K562 (cell line): ENCODE data around the gene ILF3. TPM values are rescaled to one million over a fixed set of nuclear protein-coding genes. Genes with fewer than 3 reads are reported as not detected.

Source experiments
- ARID1B ChIP-seq: fragments of 450-650 bp; IDR thresholded peaks from 2 replicates; pipeline ENCODE4 v1.6.1; 2016; ENCODE audit warnings: antibody characterized with exemption, mild to moderate bottlenecking, inconsistent platforms
- ARID2 ChIP-seq: fragments of 450-650 bp; IDR thresholded peaks from 2 replicates; pipeline ENCODE4 v1.6.1; 2017; ENCODE audit warnings: antibody characterized with exemption, mild to moderate bottlenecking
- BRF1 ChIP-seq: IDR thresholded peaks from 3 replicates; pipeline ENCODE4 v1.6.1; 2011; ENCODE audit warnings: borderline replicate concordance, mild to moderate bottlenecking; ENCODE audit not compliant: insufficient read length; ENCODE audit errors: extremely low read depth
- ETS2 ChIP-seq: IDR thresholded peaks from 2 replicates; pipeline ENCODE4 v1.6.1; 2016; ENCODE audit warnings: borderline replicate concordance, missing genetic modification characterization, mild to moderate bottlenecking, moderate library complexity, missing compliant biosample characterization; ENCODE audit not compliant: poor library complexity, severe bottlenecking
- FUS ChIP-seq: fragments of 200-400 bp; formaldehyde crosslinking; optimal IDR thresholded peaks from 2 replicates; pipeline ENCODE3; 2017; ENCODE audit warnings: low read depth, low read length
- KDM5B ChIP-seq: fragments of 200-600 bp; sonication (generic); IDR thresholded peaks from 2 replicates; pipeline ENCODE4 v1.6.1; 2012; ENCODE audit warnings: low read depth, mild to moderate bottlenecking, moderate library complexity, low read length, control low read depth, inconsistent platforms; ENCODE audit not compliant: insufficient replicate concordance
- NR2C1 ChIP-seq, 2 experiments: fragments of 450-650 bp; IDR thresholded peaks; 2 replicates each; pipeline ENCODE4 v1.6.1; 2017; ENCODE audit warnings: mild to moderate bottlenecking in 2 of 2, antibody characterized with exemption in 1 of 2, inconsistent platforms in 1 of 2, missing compliant biosample characterization in 1 of 2, missing genetic modification characterization in 1 of 2
- POLR2AphosphoS2 ChIP-seq: IDR thresholded peaks from 2 replicates; pipeline ENCODE4 v1.6.1; 2012; ENCODE audit warnings: low read length, improper control_type of control experiment
- RBM22 ChIP-seq: fragments of 200-400 bp; formaldehyde crosslinking; IDR thresholded peaks from 2 replicates; pipeline ENCODE4 v1.6.1; 2018; ENCODE audit warnings: low read length, low read depth; ENCODE audit not compliant: poor library complexity, severe bottlenecking
- SAFB2 ChIP-seq: fragments of 200-400 bp; formaldehyde crosslinking; IDR thresholded peaks from 2 replicates; pipeline ENCODE4 v1.6.1; 2018; ENCODE audit warnings: borderline replicate concordance, low read length, low read depth, moderate library complexity; ENCODE audit not compliant: severe bottlenecking
- SRF ChIP-seq, 2 experiments: fragments of 250-450, 450-650 bp in 1 of 2; sonication (Bioruptor Pico) in 1 of 2; sonication (generic) in 1 of 2; formaldehyde crosslinking; IDR thresholded peaks; 2 replicates each; pipeline versions ENCODE4 v1.5.0 to v1.5.1; 2020 to 2022; ENCODE audit warnings: mild to moderate bottlenecking in 1 of 2, missing genetic modification reagents in 1 of 2
- SRSF7 ChIP-seq: fragments of 200-400 bp; formaldehyde crosslinking; optimal IDR thresholded peaks from 2 replicates; pipeline ENCODE3; 2017; ENCODE audit warnings: mild to moderate bottlenecking, low read depth, low read length
- TAL1 ChIP-seq: fragments of 450-650 bp; IDR thresholded peaks from 2 replicates; pipeline ENCODE4 v1.6.1; 2016; ENCODE audit warnings: mild to moderate bottlenecking
- YBX1 ChIP-seq: fragments of 450-650 bp; IDR thresholded peaks from 2 replicates; pipeline ENCODE4 v1.7.1; 2016; ENCODE audit warnings: mild to moderate bottlenecking
- ZNF134 ChIP-seq: fragments of 250-450 bp; sonication (Bioruptor Pico); conservative IDR thresholded peaks from 2 replicates; pipeline ENCODE4 v1.4.0; 2020
- ZNF174 ChIP-seq: fragments of 250-450 bp; sonication (Bioruptor Pico); IDR thresholded peaks from 2 replicates; pipeline ENCODE4 v1.4.0; 2020; ENCODE audit warnings: mild to moderate bottlenecking
- ZNF263 ChIP-seq: sonication (generic); formaldehyde crosslinking; IDR thresholded peaks from 2 replicates; pipeline ENCODE4 v1.8.0; 2022; ENCODE audit warnings: mild to moderate bottlenecking, missing genetic modification reagents, borderline replicate concordance
- ZSCAN29 ChIP-seq: fragments of 450-650 bp; IDR thresholded peaks from 2 replicates; pipeline ENCODE4 v1.6.1; 2017
- polyA plus RNA-seq, 8 experiments: library from polyadenylated mRNA; depleted of rRNA in 4 of 8; stranded (reverse) in 5 of 8; unstranded in 3 of 8; fragments of >200 nt; fragmentation: Nextera tagmentation in 2 of 8; fragmentation: Illumina TruSeq in 1 of 8; extraction: Ambion mirVana in 2 of 8; extraction: Trizol in 1 of 8; gene quantifications; 2 replicates each; pipeline versions ENCODE4 v1.2.1 to v1.2.3, GENCODE V29; 2011 to 2014; ENCODE audit warnings: inconsistent platforms in 1 of 8, missing spikeins in 1 of 8
- total RNA-seq, 7 experiments: library from RNA; depleted of rRNA in 6 of 7; stranded (reverse); fragments of >200 nt in 6 of 7; fragmentation: Illumina TruSeq in 2 of 7; extraction: Trizol in 2 of 7; gene quantifications; 2 replicates each; pipeline versions ENCODE4 v1.2.1 to v1.2.3, GENCODE V29; 2011 to 2021; ENCODE audit warnings: low replicate concordance in 1 of 7
- TF ChIP-seq, protein P1 (sequence below): IDR thresholded peaks from 3 replicates; pipeline ENCODE4 v1.6.1; 2011; ENCODE audit warnings: borderline replicate concordance, mild to moderate bottlenecking; ENCODE audit not compliant: insufficient read length, insufficient read depth
- TF ChIP-seq, protein P2 (sequence below): fragments of 450-650 bp; formaldehyde crosslinking; conservative IDR thresholded peaks from 2 replicates; pipeline ENCODE4 v1.4.0; 2022; ENCODE audit warnings: mild to moderate bottlenecking, missing genetic modification characterization
- TF ChIP-seq, protein P3 (sequence below), 2 experiments: IDR thresholded peaks; 2 replicates each; pipeline ENCODE4 v1.6.1; 2011; ENCODE audit warnings: borderline replicate concordance in 1 of 2, control low read depth in 1 of 2, low read depth in 1 of 2, low read length in 1 of 2, mild to moderate bottlenecking in 1 of 2, mixed read lengths in 1 of 2, moderate library complexity in 1 of 2; ENCODE audit not compliant: insufficient read depth in 1 of 2, insufficient read length in 1 of 2, poor library complexity in 1 of 2, severe bottlenecking in 1 of 2; ENCODE audit errors: extremely low read depth in 1 of 2
- TF ChIP-seq, protein P4 (sequence below): fragments of 250-450 bp; sonication (Bioruptor Pico); IDR thresholded peaks from 2 replicates; pipeline ENCODE4 v1.6.1; 2021; ENCODE audit warnings: mild to moderate bottlenecking
- TF ChIP-seq, protein P5 (sequence below): fragments of 250-450 bp; sonication (Bioruptor Pico); IDR thresholded peaks from 2 replicates; pipeline ENCODE4 v1.9.0; 2021; ENCODE audit warnings: mild to moderate bottlenecking

The ILF3 gene
- total and polyA plus RNA-seq, 9 of the 15 experiments (the other 6 are each of a cell fraction or from before 2014, with no cell fraction given): 26.0 to 453 (median 175) TPM

DNA sequence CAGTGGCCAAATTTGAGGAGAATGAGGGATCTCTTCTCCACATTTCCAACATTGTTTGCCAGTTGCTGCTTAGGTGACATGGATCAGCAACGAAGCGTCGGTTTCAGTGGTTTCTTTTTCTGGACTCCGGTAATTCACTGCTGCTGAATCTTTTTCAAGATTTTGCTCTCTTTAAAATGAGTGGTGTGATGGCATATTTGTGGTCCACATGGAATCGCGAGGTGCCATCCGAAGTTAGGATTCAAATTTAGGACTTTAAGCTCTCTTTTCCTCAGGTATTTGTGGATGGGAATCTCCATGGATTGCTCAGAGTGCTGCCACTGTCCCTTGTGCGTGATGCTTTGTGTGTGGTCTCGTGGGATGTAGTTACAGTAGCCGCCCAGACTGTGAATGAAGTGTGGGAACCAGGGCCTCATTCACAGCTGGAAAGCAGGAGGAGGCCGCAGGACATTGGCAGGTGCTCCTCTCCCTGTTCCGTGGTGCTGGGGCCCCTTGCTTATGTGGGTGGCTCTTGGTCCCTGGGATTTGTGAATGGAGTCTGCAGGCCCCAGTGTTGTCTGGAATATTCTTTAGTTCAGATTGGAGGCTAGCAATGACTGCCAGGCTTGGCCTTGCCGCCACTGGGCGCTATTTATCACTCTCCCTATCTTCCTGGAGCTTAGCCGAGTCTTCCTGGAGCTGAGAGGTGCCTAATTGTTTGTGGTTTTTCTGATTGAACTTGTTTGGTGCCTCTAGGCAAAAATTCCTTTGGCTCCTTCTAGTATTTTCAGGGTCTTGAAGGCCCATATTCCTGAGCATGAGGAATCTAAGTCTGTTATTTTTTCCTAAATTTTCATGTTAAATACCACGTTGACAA lies 1.5 kb downstream of the ILF3 start (continued):
- TF ChIP-seq, protein P1, sequence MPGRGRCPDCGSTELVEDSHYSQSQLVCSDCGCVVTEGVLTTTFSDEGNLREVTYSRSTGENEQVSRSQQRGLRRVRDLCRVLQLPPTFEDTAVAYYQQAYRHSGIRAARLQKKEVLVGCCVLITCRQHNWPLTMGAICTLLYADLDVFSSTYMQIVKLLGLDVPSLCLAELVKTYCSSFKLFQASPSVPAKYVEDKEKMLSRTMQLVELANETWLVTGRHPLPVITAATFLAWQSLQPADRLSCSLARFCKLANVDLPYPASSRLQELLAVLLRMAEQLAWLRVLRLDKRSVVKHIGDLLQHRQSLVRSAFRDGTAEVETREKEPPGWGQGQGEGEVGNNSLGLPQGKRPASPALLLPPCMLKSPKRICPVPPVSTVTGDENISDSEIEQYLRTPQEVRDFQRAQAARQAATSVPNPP: no peak
- TF ChIP-seq RBM22 (no peak), ZNF174 (no peak), POLR2AphosphoS2 (no peak), SAFB2 (no peak), ARID2 (no peak), SRF (CRISPR knock-in tag; IDR thresholded peaks at IDR 0.05) (no peak), NR2C1 (IDR thresholded peaks at IDR 0.05) (no peak), NR2C1 (tag; IDR thresholded peaks at IDR 0.05) (no peak), ZNF263 (CRISPR knock-in tag) (0 out of 2 replicates have a peak, but pooled peaks have one; percentile 18), YBX1 (no peak), SRSF7 (no peak), BRF1 (no peak), KDM5B (peak; percentile 29), ZSCAN29 (no peak), ARID1B (no peak; the same call in 1 of the 2 replicates), ZNF134 (CRISPR knock-in tag) (no peak), TAL1 (no peak), FUS (no peak), ETS2 (tag) (no peak)
- TF ChIP-seq, protein P2, sequence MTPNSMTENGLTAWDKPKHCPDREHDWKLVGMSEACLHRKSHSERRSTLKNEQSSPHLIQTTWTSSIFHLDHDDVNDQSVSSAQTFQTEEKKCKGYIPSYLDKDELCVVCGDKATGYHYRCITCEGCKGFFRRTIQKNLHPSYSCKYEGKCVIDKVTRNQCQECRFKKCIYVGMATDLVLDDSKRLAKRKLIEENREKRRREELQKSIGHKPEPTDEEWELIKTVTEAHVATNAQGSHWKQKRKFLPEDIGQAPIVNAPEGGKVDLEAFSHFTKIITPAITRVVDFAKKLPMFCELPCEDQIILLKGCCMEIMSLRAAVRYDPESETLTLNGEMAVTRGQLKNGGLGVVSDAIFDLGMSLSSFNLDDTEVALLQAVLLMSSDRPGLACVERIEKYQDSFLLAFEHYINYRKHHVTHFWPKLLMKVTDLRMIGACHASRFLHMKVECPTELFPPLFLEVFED (CRISPR knock-in tag): no peak
- TF ChIP-seq, protein P3, sequence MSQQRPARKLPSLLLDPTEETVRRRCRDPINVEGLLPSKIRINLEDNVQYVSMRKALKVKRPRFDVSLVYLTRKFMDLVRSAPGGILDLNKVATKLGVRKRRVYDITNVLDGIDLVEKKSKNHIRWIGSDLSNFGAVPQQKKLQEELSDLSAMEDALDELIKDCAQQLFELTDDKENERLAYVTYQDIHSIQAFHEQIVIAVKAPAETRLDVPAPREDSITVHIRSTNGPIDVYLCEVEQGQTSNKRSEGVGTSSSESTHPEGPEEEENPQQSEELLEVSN (IDR thresholded peaks at IDR 0.05; ENCODE audit: borderline replicate concordance in 1 of 2, extremely low read depth in 1 of 2, insufficient read depth in 1 of 2, insufficient read length in 1 of 2, low read depth in 1 of 2, low read length in 1 of 2, poor library complexity in 1 of 2, severe bottlenecking in 1 of 2): no peak
- TF ChIP-seq, protein P4, sequence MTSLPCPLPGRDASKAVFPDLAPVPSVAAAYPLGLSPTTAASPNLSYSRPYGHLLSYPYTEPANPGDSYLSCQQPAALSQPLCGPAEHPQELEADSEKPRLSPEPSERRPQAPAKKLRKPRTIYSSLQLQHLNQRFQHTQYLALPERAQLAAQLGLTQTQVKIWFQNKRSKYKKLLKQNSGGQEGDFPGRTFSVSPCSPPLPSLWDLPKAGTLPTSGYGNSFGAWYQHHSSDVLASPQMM: no peak
- TF ChIP-seq, protein P5, sequence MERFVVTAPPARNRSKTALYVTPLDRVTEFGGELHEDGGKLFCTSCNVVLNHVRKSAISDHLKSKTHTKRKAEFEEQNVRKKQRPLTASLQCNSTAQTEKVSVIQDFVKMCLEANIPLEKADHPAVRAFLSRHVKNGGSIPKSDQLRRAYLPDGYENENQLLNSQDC (CRISPR knock-in tag): no peak
